ENCODE data around the gene TBC1D22B. TPM values are rescaled to one million over a fixed set of nuclear protein-coding genes. Genes with fewer than 3 reads are reported as not detected.

TBC1D22B gene
- total and polyA plus RNA-seq, 9 of the 15 experiments (the other 6 are each of a cell fraction or from before 2014, with no cell fraction given) = 4.8 to 24.2 (median 13.5) TPM

DNA sequence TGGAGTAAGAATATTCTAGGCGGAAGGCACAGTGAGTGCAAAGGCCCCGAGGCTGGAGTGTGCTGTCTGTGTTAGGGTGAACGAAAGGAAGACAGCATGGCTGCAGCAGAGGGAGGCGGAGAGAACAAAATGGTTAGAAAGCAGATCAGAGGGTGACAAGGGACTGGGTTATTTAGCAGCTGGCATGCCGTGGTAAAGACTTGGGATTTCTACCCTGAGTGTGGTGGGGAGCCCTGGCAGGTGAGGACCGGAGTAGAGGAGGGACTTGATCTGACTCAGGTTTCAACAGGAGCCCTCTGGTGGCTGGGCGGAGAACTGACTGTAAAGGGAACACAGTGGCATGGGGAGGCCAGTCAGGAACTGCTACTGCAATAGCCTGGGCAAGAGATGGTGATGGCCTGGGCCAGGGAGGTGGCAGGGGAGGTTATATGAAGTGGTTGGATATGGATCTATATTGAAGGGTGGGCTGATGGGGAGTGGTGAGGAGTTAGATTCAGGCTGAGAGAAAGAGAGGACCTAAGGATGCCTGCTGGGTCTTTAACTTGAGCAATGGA lies 49.6 kb upstream of the TBC1D22B start:
- peak overlapping the region; percentile 7; the same call in 2 of the 3 replicates for H3K27ac ChIP-seq (ENCODE audit: extremely low read depth, low read depth, low read length)
- intact Hi-C loops (cut with micrococcal nuclease) (loop anchor here (1.0 kb wide), 2 partner anchors 25 to 31 kb away; no protein-coding TSS in a partner anchor), in situ Hi-C loops (cut with MboI) (loop anchor here (5.0 to 10.0 kb wide), 4 partner anchors 36 to 441 kb away; partner anchors contain the start of gene PIM1)
- peak overlapping the region; percentile 10 for H3K4me2 ChIP-seq (ENCODE audit: insufficient read depth, low read length)
- peak overlapping the region in 1 of 2 experiments; percentile 3; a peak in 1 of 4 replicates for H3K9ac ChIP-seq (ENCODE audit: insufficient read depth in 1 of 2, low read depth in 2 of 2, low read length in 2 of 2)
- no peaks in the 10 kb centered on the region for H3K9me1 ChIP-seq (ENCODE audit: control insufficient read depth, insufficient read depth, low read length)
- H4K20me1 ChIP-seq (replicated peaks; ENCODE audit: control insufficient read depth, insufficient read depth, low read length) = no peaks in the 10 kb centered on the region
- H3K27me3 ChIP-seq (ENCODE audit: control insufficient read depth in 2 of 2, insufficient read depth in 2 of 2, low read length in 2 of 2) = no peaks in the 10 kb centered on the region
- H3K9me3 ChIP-seq (replicated peaks; ENCODE audit: control insufficient read depth, insufficient read depth, low read depth, low read length) = no peaks in the 10 kb centered on the region
- FAIRE-seq = peak; percentile 80
- H3K36me3 ChIP-seq (ENCODE audit: control insufficient read depth, insufficient read depth, low read length) = no peaks in the 10 kb centered on the region; the same call in 2 of the 3 replicates
- peak overlapping the region; percentile 60 for H2AFZ ChIP-seq (ENCODE audit: low read depth, low read length)
- H3K4me1 ChIP-seq (replicated peaks in 1 of 2; ENCODE audit: control insufficient read depth in 2 of 2, insufficient read depth in 2 of 2, low read length in 2 of 2) = peaks cover 60 to 72% of the 10 kb centered on the region in 2 experiments
- DNase-seq (ENCODE audit: extremely low read depth in 1 of 4, low spot score in 3 of 4) = peak; percentile 88 to 97 (median 90)
- peaks cover 7% of the 10 kb centered on the region; the same call in 1 of the 3 replicates for H3K79me2 ChIP-seq (ENCODE audit: control insufficient read depth, insufficient read depth, low read length)
- 36% methylated on average over 7 of the region's 7 CpGs for WGBS (ENCODE audit: insufficient coverage, low coverage, missing lambda C conversion rate)
- POLR2A ChIA-PET = interaction anchor here (0.6 to 7.3 kb wide), 4 partner anchors 33 to 186 kb away, joined by 3 to 67 read pairs (median 4); no protein-coding TSS in a partner anchor
- peak; percentile 83 for ATAC-seq
- H3K4me3 ChIP-seq = no peak overlapping the region
- no TSS peak for BruUV-seq (replicated peaks)
- CTCF ChIA-PET (ENCODE audit: low intra/inter-chr PET ratio) = interaction anchor here (0.5 to 9.0 kb wide), 9 partner anchors 31 to 188 kb away, joined by 4 to 204 read pairs (median 4); no protein-coding TSS in a partner anchor
- TF ChIP-seq MAZ (CRISPR knock-in tag; conservative IDR thresholded peaks at IDR 0.05 in 1 of 2, IDR thresholded peaks at IDR 0.05 in 1 of 2) (peak; percentile 80 to 85), TAF1 (IDR thresholded peaks at IDR 0.05; ENCODE audit: control insufficient read depth, extremely low read depth, insufficient read depth, low read length, severe bottlenecking) (peak; percentile 37), EZH2 (IDR thresholded peaks at IDR 0.05; ENCODE audit: borderline replicate concordance, low read depth, low read length) (no peak), MECOM (CRISPR knock-in tag; IDR thresholded peaks at IDR 0.05) (peak; percentile 4; the same call in 1 of the 2 replicates), CBX1 (IDR thresholded peaks at IDR 0.05; ENCODE audit: low read depth) (0 out of 2 replicates have a peak, but pooled peaks have one; percentile 59), ZC3H8 (IDR thresholded peaks at IDR 0.05) (no peak), ZZZ3 (IDR thresholded peaks at IDR 0.05) (no peak), ZNF668 (CRISPR knock-in tag; IDR thresholded peaks at IDR 0.05) (peak; percentile 91), ZNF766 (CRISPR knock-in tag; conservative IDR thresholded peaks at IDR 0.05) (0 out of 2 replicates have a peak, but pooled peaks have one; percentile 70), HCFC1 (IDR thresholded peaks at IDR 0.05; ENCODE audit: low read depth, low read length) (0 out of 2 replicates have a peak, but pooled peaks have one; percentile 25)
- TF ChIP-seq, protein P1, sequence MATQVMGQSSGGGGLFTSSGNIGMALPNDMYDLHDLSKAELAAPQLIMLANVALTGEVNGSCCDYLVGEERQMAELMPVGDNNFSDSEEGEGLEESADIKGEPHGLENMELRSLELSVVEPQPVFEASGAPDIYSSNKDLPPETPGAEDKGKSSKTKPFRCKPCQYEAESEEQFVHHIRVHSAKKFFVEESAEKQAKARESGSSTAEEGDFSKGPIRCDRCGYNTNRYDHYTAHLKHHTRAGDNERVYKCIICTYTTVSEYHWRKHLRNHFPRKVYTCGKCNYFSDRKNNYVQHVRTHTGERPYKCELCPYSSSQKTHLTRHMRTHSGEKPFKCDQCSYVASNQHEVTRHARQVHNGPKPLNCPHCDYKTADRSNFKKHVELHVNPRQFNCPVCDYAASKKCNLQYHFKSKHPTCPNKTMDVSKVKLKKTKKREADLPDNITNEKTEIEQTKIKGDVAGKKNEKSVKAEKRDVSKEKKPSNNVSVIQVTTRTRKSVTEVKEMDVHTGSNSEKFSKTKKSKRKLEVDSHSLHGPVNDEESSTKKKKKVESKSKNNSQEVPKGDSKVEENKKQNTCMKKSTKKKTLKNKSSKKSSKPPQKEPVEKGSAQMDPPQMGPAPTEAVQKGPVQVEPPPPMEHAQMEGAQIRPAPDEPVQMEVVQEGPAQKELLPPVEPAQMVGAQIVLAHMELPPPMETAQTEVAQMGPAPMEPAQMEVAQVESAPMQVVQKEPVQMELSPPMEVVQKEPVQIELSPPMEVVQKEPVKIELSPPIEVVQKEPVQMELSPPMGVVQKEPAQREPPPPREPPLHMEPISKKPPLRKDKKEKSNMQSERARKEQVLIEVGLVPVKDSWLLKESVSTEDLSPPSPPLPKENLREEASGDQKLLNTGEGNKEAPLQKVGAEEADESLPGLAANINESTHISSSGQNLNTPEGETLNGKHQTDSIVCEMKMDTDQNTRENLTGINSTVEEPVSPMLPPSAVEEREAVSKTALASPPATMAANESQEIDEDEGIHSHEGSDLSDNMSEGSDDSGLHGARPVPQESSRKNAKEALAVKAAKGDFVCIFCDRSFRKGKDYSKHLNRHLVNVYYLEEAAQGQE (IDR thresholded peaks at IDR 0.05; ENCODE audit: borderline replicate concordance) = peak; percentile 94
- TF ChIP-seq, protein P1 (CRISPR knock-in tag; IDR thresholded peaks at IDR 0.05; ENCODE audit: low read depth) = peak; percentile 73; the same call in 1 of the 2 replicates
- TF ChIP-seq, protein P2, sequence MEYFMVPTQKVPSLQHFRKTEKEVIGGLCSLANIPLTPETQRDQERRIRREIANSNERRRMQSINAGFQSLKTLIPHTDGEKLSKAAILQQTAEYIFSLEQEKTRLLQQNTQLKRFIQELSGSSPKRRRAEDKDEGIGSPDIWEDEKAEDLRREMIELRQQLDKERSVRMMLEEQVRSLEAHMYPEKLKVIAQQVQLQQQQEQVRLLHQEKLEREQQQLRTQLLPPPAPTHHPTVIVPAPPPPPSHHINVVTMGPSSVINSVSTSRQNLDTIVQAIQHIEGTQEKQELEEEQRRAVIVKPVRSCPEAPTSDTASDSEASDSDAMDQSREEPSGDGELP (CRISPR knock-in tag; IDR thresholded peaks at IDR 0.05; ENCODE audit: borderline replicate concordance) = peak; percentile 72; the same call in 1 of the 2 replicates
